SJCRH30 (cell line): ENCODE results near the gene SSR2. TPM values are rescaled to one million over a fixed set of nuclear protein-coding genes. Genes with fewer than 3 reads are reported as not detected.

Source experiments
- DNase-seq, 2 experiments: peaks; one replicate each; pipeline ENCODE4 v3.0.0-alpha.2; 2015 to 2020
- H3K27ac ChIP-seq: fragments of 250-450 bp; sonication (Bioruptor Pico); 2 replicates; pipeline ENCODE4 v1.5.1; 2020; ENCODE audit warnings: mild to moderate bottlenecking, moderate library complexity
- H3K27me3 ChIP-seq: fragments of 250-450 bp; sonication (Bioruptor Pico); 2 replicates; pipeline ENCODE4 v1.5.1; 2020; ENCODE audit warnings: mild to moderate bottlenecking, moderate library complexity
- H3K36me3 ChIP-seq: fragments of 250-450 bp; sonication (Bioruptor Pico); 2 replicates; pipeline ENCODE4 v1.5.1; 2020; ENCODE audit warnings: mild to moderate bottlenecking, moderate library complexity
- H3K4me1 ChIP-seq: fragments of 250-450 bp; sonication (Bioruptor Pico); 2 replicates; pipeline ENCODE4 v1.5.1; 2020; ENCODE audit warnings: mild to moderate bottlenecking, moderate library complexity
- H3K4me3 ChIP-seq: fragments of 250-450 bp; sonication (Bioruptor Pico); 2 replicates; pipeline ENCODE4 v1.5.1; 2020; ENCODE audit warnings: mild to moderate bottlenecking, moderate library complexity
- H3K9me3 ChIP-seq: fragments of 250-450 bp; sonication (Bioruptor Pico); replicated peaks from 2 replicates; pipeline ENCODE4 v1.5.1; 2020; ENCODE audit warnings: mild to moderate bottlenecking, moderate library complexity
- total RNA-seq: library from RNA; depleted of rRNA; stranded (reverse); fragments of >200 nt; shearing (Covaris generic); gene quantifications from 2 replicates; pipeline ENCODE4 v1.2.3, GENCODE V29; 2014; rRNA removed

SSR2 gene
- total RNA-seq, result 170 and 183 TPM in 2 replicates

DNA sequence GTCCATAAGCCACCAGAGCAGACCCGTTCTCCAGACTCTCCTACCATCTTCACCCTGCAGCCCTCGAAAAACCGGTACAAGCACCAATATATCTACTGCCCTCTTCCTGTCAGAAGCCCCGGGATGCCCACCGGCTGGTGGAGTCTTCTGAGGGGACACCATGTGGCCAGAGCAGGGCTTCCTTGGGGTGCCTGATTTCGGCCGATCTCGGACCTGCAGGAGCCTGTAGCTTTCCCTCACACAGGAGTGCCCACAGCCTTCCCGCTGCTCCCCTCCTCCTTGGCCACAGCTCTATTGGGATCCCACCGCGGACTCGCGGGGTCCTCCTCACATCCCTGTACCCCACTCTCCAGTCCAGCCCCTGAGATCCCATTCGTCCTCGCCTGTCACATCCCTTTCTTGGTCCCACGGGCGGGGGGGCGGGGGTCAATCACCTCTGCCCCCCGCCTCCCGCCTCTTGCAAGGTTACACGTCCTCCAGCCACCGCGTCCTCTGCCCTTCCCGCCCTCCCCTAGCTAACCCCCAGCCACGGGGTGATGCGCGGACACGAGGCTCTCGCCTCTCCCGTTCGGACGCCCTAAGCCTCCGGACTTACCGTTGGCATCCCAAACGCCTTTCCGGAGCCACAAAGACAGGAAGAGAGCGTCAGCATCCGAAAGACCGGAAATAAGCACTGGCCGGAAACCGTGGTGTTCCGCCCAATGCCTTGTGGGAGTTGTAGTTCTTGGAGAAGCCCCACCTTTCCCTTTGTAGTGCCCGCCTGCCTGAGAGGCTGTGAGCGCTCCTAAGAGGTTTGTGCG is at the start of gene SSR2:
Gene SSR2, minus strand, starts transcription at position 659 of the 800 bp plus-strand sequence. CDS start 784 bp downstream, outside the sequence.
- H3K4me1 ChIP-seq, result no peaks in the 10 kb centered on the region
- H3K27me3 ChIP-seq, result no peaks in the 10 kb centered on the region
- H3K4me3 ChIP-seq, result peak within 1 kb of the TSS; percentile 63
- H3K9me3 ChIP-seq, result no peaks in the 10 kb centered on the region
- peaks cover 29% of the 10 kb centered on the region for H3K36me3 ChIP-seq
- no peak within 1 kb of the TSS for H3K27ac ChIP-seq
- DNase-seq, result peak; percentile 87 to 93

DNA sequence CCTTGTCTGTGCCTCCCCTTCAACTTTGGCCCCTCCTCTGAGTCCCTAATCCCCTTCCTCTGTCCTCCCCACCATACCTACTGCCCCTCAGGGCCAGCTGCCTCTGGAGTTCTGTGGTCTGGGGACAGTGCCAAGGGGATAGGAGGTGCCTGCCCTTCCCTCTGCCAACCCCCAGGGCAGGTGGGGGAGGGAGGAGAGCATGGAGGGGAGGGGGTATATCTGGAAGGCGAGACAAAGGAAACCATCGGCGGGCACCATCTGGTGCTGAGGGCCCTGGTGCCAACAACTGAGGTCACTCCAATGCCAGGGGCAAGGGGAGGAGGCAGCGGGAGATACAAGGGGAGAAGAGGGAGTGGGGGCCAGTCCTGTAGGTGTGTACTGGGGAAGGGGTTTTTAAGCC is 49.8 kb upstream of the SSR2 start:
- no peaks in the 10 kb centered on the region for H3K27me3 ChIP-seq
- no peak overlapping the region for H3K4me3 ChIP-seq
- no peaks in the 10 kb centered on the region for H3K9me3 ChIP-seq
- no peaks in the 10 kb centered on the region for H3K36me3 ChIP-seq
- H3K4me1 ChIP-seq, result no peaks in the 10 kb centered on the region
- DNase-seq, result peak in 1 of 2 experiments; percentile 31
- H3K27ac ChIP-seq, result no peak overlapping the region

DNA sequence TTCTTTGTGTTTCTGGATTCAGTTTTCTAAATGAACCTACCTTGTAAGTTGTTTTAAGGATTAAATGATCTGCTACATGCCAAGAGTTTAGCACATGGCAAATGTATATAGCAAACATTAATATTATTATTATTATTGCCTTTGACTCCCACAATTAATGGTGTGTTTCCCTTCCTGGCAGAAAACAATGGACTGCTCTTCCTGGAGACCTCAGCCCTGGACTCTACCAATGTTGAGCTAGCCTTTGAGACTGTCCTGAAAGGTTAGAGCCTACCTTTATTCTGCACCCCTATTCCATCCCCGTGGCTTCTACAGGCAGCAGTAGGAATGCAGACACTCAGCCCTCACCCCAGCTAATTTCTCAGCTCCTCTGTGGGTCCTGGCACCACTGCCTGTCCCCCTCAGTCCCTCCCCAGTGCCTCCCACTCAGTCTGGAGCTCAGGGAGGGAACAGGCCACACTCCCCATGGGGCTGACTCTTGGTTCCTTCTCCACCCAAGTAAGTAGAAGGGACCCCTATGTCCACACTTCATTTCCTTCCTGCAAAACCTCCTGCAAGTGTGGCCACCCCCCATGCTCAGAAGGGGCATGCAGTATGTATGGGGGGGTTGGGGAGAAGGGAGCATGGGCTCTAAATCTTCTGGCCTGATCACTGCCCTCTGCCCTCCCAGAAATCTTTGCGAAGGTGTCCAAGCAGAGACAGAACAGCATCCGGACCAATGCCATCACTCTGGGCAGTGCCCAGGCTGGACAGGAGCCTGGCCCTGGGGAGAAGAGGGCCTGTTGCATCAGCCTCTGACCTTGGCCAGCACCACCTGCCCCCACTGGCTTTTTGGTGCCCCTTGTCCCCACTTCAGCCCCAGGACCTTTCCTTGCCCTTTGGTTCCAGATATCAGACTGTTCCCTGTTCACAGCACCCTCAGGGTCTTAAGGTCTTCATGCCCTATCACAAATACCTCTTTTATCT is 49.0 kb upstream of the SSR2 start:
- H3K27ac ChIP-seq, result no peak overlapping the region

DNA sequence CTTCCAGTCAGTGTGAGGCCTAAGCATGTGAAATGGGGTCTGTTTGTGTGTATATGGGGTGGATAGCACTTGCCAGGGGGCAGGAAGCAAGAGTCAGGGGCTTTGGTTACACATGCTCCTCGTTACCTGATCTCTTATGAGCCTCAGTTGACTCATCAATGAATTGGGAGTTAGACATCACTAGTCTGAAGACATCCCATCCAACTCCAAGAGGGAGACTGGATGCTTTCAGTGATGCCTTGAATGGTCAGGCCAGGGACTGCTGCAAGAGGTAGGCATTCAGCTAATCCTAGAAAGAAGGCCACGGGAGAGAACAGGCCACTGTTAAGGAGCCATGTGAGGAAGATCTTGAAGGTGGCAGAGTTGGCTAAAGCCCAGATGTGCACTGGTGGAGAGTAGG is 46.5 kb upstream of the SSR2 start:
- H3K27ac ChIP-seq, result no peak overlapping the region
- H3K4me3 ChIP-seq, result no peak overlapping the region
- H3K9me3 ChIP-seq, result no peaks in the 10 kb centered on the region
- no peak for DNase-seq
- H3K4me1 ChIP-seq, result 0 out of 2 replicates have a peak, but pooled peaks cover 3% of the 10 kb centered on the region
- no peaks in the 10 kb centered on the region for H3K27me3 ChIP-seq
- no peaks in the 10 kb centered on the region for H3K36me3 ChIP-seq

More for the DNA sequence above, 49.0 kb upstream of the SSR2 start:
- no peaks in the 10 kb centered on the region for H3K4me1 ChIP-seq
- DNase-seq, result no peak
- no peaks in the 10 kb centered on the region for H3K27me3 ChIP-seq
- no peak overlapping the region for H3K4me3 ChIP-seq
- H3K36me3 ChIP-seq, result no peaks in the 10 kb centered on the region
- no peaks in the 10 kb centered on the region for H3K9me3 ChIP-seq

DNA sequence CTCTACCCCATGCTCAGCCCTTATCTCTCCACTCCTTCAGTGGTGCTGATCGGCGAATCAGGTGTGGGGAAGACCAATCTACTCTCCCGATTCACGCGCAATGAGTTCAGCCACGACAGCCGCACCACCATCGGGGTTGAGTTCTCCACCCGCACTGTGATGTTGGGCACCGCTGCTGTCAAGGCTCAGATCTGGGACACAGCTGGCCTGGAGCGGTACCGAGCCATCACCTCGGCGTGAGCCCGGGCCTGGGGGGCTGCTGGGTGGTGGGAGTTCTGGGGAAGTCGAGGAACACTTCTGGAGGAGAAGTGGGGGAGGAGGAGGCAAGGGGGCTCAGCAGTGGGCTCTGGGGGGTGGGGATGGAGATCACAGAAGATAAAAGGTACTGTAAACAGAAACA is 45.1 kb upstream of the SSR2 start:
- no peak overlapping the region for H3K27ac ChIP-seq
- H3K9me3 ChIP-seq, result no peaks in the 10 kb centered on the region
- no peak overlapping the region for H3K4me3 ChIP-seq
- H3K27me3 ChIP-seq, result no peaks in the 10 kb centered on the region
- no peak for DNase-seq
- H3K36me3 ChIP-seq, result no peaks in the 10 kb centered on the region
- H3K4me1 ChIP-seq, result 0 out of 2 replicates have a peak, but pooled peaks cover 3% of the 10 kb centered on the region

DNA sequence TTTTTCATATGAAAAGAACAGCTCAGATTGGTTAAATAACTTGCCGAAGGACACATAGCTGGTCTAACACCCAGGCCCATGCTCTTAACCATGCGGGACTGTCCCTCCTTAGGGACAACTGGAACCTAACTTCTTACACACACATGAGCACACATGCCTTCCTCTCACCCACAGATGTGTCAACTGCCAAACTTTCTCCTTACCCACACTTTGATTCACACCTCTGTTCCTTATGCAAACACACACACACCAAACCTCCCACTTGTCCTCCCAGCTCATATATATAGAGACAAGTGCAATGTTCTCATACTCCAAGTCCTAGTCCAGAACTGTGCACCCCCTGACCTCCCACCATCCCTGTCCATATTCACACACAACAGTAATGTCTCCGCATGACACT is 44.5 kb upstream of the SSR2 start:
- Histone ChIP-seq H3K9me3 (no peaks in the 10 kb centered on the region), H3K4me1 (0 out of 2 replicates have a peak, but pooled peaks cover 3% of the 10 kb centered on the region), H3K27ac (no peak overlapping the region), H3K36me3 (no peaks in the 10 kb centered on the region), H3K4me3 (no peak overlapping the region), H3K27me3 (no peaks in the 10 kb centered on the region)
- no peak for DNase-seq

DNA sequence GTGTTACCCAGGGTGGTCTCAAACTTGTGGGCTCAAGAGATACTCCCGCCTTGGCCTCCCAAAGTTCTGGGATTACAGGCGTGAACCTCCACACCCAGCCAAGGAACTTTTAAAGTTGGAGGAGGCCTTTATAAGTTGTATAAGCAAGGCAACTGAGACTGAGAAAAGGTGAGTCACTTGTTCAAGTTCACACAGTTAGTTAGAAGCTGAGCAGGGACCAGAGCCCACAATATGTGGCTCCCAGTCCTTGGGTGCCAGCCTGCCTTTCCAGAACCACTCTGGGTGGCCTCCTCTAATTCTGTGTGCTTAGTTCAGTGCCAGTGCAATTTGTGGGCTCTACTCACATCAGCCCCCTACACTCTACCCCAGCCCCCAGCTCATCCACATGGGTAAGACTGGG is 43.9 kb upstream of the SSR2 start:
- no peak overlapping the region for H3K27ac ChIP-seq
- no peak for DNase-seq
- H3K4me3 ChIP-seq, result no peak overlapping the region
- no peaks in the 10 kb centered on the region for H3K27me3 ChIP-seq
- H3K36me3 ChIP-seq, result no peaks in the 10 kb centered on the region
- H3K4me1 ChIP-seq, result 0 out of 2 replicates have a peak, but pooled peaks cover 3% of the 10 kb centered on the region
- H3K9me3 ChIP-seq, result no peaks in the 10 kb centered on the region

DNA sequence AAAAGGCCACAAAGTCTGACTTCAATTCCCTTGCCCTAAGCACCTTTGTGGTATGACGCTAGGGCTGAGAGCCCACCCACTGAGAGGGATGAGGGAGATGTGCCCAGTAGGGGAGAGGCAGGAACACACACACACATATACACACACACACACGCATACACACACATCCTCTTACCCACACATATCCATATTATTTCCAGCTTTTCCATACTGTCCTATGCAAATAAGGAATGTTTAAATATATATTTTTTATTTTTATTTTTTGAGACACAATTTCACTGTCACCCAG is 43.2 kb upstream of the SSR2 start:
- H3K27ac ChIP-seq, result no peak overlapping the region
- H3K9me3 ChIP-seq, result no peaks in the 10 kb centered on the region
- H3K4me1 ChIP-seq, result 0 out of 2 replicates have a peak, but pooled peaks cover 3% of the 10 kb centered on the region
- DNase-seq, result peak; percentile 57 to 58
- H3K4me3 ChIP-seq, result no peak overlapping the region
- no peaks in the 10 kb centered on the region for H3K27me3 ChIP-seq
- H3K36me3 ChIP-seq, result no peaks in the 10 kb centered on the region

DNA sequence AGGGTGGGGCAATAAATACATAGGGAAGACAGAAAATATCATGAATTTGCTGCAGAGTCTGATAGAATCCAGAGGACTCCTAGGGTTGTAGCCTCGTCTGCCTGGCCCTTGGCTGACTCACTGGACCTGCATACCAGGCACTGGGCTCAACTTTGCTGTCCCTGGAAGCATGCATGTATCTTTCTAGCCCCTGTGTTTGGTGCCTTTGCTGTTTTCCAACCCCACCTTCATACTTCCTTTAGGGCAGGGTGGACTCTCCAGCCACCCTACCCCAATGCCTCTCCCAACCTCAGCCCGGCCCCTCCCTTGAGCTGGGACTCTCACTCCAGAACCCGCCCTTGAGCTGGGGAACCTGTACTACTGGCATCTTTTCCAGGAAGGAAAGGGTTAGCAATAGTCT is 41.4 kb upstream of the SSR2 start:
- DNase-seq, result no peak
- Histone ChIP-seq H3K36me3 (no peaks in the 10 kb centered on the region), H3K27me3 (no peaks in the 10 kb centered on the region), H3K27ac (no peak overlapping the region), H3K4me1 (peaks cover 7% of the 10 kb centered on the region; the same call in 1 of the 2 replicates), H3K4me3 (no peak overlapping the region), H3K9me3 (no peaks in the 10 kb centered on the region)

DNA sequence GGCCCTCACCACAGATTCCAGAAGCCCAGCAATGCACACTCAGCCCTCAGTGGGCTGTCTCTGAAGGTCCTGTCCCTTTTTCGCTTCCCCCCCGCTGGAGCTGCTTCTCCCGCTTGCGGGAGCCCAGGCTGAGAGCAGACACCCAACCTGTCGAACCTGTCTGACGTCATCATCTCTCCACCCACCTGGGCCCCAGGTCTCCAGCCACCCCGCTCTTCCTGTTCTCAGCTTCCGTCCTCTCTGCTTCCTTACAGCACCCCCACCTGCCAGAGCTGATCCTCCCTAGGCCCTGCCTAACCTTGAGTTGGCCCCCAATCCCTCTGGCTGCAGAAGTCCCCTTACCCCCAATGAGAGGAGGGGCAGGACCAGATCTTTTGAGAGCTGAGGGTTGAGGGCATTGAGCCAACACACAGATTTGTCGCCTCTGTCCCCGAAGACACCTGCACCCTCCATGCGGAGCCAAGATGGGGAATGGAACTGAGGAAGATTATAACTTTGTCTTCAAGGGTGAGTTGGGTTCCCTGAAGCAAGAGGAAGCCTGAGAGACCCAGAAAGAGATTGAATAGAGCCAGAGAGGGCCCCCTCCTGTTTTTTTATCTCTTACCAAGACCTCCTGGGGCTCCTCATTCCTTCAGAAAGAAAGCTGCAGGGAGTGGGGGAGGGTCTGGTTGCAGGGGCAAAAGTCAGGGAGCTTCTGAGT is 40.3 kb upstream of the SSR2 start, which contains the start of gene RAB25:
Gene RAB25, plus strand, starts transcription at position 224 of the 700 bp plus-strand sequence. Its CDS starts 241 bp downstream, at position 465.
- Histone ChIP-seq H3K27me3 (no peaks in the 10 kb centered on the region), H3K27ac (no peak within 1 kb of the TSS), H3K9me3 (no peaks in the 10 kb centered on the region), H3K36me3 (no peaks in the 10 kb centered on the region), H3K4me1 (peaks cover 8% of the 10 kb centered on the region; the same call in 1 of the 2 replicates), H3K4me3 (no peak within 1 kb of the TSS)
- DNase-seq, result no peak

DNA sequence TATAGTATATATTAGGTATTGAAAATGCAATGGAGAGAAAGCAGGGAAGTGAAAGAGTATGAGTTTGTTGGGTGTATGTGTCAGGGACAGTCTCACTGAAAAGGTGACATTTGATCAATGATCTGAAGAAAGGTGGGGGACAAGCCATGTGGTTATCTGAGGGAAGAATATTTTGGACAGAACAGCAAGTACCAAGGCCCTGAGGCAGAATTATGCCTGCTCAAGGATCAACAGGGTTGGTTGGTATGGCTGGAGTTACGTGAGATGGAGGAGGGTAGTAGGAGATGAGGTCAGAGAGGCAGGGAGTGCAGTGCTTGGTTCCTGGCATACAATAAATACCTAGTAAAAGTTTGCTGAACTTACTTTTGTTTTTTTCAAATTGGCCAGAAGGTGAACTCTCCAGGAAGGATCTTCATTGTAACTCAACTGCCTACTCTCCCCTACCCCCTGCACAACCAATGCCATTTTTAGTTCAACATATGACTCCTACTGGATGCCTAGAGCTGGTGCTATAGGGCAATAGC is 35.6 kb upstream of the SSR2 start:
- DNase-seq, result no peak
- Histone ChIP-seq H3K27me3 (no peaks in the 10 kb centered on the region), H3K27ac (no peak overlapping the region), H3K4me1 (peaks cover 5% of the 10 kb centered on the region; the same call in 1 of the 2 replicates), H3K36me3 (no peaks in the 10 kb centered on the region), H3K4me3 (no peak overlapping the region), H3K9me3 (no peaks in the 10 kb centered on the region)

DNA sequence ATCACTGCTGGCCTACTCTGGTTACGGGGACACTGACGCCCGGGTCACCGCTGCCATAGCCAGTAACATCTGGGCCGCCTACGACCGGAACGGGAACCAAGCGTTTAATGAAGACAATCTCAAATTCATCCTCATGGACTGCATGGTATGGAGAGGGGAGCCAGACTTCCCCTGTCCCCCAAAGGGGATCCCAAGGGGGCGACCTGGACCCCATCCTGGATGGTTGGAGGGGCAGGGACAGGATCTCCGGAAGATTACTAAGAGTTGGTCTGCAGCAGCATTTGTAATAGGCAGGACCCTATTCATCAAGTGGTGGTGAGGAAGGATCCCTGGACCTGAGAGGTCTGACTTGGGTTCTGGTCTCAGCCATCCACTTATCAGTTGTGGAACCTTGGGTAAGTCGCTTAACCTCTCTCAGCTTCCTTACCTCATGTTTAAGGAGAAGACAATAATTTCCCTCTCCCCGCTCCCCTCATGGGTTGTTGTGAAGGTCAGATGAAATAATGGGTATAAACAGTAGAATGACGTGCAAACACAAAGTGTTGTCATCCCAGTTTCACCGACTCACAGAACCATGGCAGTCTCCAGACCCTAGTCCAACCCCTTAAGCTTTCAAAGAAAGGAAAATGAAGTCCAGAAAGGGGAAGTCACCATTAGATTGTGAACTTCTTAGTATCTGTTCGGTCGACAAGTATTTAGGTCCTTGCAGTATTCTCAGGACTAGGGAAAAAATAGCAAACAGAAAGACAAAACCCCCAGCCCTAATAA is 34.7 kb upstream of the SSR2 start:
- no peaks in the 10 kb centered on the region for H3K36me3 ChIP-seq
- H3K9me3 ChIP-seq, result no peaks in the 10 kb centered on the region
- H3K27ac ChIP-seq, result peak overlapping the region; percentile 94; the same call in 1 of the 2 replicates
- peak overlapping the region; percentile 77 for H3K4me3 ChIP-seq
- peaks cover 5% of the 10 kb centered on the region; the same call in 1 of the 2 replicates for H3K4me1 ChIP-seq
- no peak for DNase-seq
- no peaks in the 10 kb centered on the region for H3K27me3 ChIP-seq

DNA sequence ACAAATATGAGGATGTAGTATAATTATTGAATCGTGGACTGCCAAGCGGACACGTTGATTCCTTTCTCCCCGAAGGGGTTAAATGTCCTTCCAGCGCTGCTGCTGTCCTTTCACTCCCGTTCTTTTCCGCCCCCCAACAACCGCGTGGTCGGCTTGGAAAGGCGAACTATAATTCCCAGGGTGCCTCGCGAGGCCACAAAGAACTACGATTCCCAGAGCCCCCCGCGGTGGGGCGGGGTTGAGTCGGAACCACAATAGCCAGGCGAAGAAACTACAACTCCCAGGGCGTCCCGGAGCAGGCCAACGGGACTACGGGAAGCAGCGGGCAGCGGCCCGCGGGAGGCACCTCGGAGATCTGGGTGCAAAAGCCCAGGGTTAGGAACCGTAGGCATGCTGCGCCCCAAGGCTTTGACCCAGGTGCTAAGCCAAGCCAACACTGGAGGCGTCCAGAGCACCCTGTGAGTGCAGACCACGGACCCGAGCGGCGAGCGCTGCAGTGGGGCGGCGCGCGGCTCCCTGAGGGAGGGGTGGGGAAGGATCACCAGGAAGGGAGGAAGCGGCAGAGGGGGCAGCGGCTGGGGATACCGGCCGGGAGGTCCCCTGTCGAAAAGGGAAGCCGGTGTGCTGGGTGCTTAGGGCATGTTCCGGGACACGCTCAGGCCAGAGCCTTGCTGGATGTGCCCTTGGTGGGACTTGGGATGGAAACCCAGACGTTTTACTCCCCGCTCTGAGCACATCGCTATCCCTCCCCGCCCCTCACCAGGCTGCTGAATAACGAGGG is 33.9 kb upstream of the SSR2 start, which contains the start of gene LAMTOR2:
Gene LAMTOR2, plus strand, starts transcription at position 283 of the 781 bp plus-strand sequence. Its CDS starts 108 bp downstream, at position 391.
- DNase-seq, result peak; percentile 98
- Histone ChIP-seq H3K27ac (peak within 1 kb of the TSS; percentile 94), H3K27me3 (no peaks in the 10 kb centered on the region), H3K4me1 (peaks cover 5% of the 10 kb centered on the region; the same call in 1 of the 2 replicates), H3K4me3 (peak within 1 kb of the TSS; percentile 77), H3K36me3 (0 out of 2 replicates have a peak, but pooled peaks cover 3% of the 10 kb centered on the region), H3K9me3 (no peaks in the 10 kb centered on the region)
